Tibial artery (tissue), 4 donors: ENCODE measurements around the gene SPP2.

Experiments
- DNase-seq, 2 donors: peaks; one replicate each; pipeline ENCODE4 v3.0.0-alpha.2; 2019
- H3K27ac ChIP-seq, 2 donors: fragments of 200-600 bp; sonication (generic) in 1 of 2; 1 replicate in 1 of 2; 2 replicates in 1 of 2; pipeline ENCODE4 v1.5.1; 2018 to 2019; ENCODE audit warnings: mild to moderate bottlenecking in 1 of 2
- H3K27me3 ChIP-seq, 2 donors: fragments of 200-600 bp; sonication (generic) in 1 of 2; one replicate each; pipeline versions ENCODE4 v1.5.1 to v1.6.0; 2016 to 2019
- H3K36me3 ChIP-seq, 3 donors: fragments of 200-600 bp; sonication (generic) in 2 of 3; one replicate each; pipeline ENCODE4 v1.5.1; 2016 to 2019; ENCODE audit warnings: mild to moderate bottlenecking in 2 of 3
- H3K4me1 ChIP-seq, 4 donors: fragments of 200-600 bp; sonication (generic) in 2 of 4; 1 replicate in 3 of 4; 2 replicates in 1 of 4; pipeline ENCODE4 v1.5.1; 2016 to 2019
- H3K4me3 ChIP-seq, 2 donors: fragments of 200-600 bp; sonication (generic) in 1 of 2; 1 replicate in 1 of 2; 2 replicates in 1 of 2; pipeline ENCODE4 v1.5.1; 2018 to 2019; ENCODE audit warnings: mild to moderate bottlenecking in 2 of 2
- H3K9me3 ChIP-seq, 3 donors: fragments of 200-600 bp; sonication (generic) in 1 of 3; one replicate each; pipeline ENCODE4 v1.5.1; 2016 to 2019
- CTCF ChIP-seq, 2 experiments: fragments of 200-600 bp in 1 of 2; fragments of 450-650 bp in 1 of 2; IDR thresholded peaks; one replicate each; pipeline ENCODE4 v1.5.1; 2017 to 2019; ENCODE audit warnings: antibody characterized with exemption in 2 of 2, mild to moderate bottlenecking in 1 of 2, moderate library complexity in 1 of 2
- intact Hi-C: fragments of 100-400 bp; cut with DNase I; formaldehyde crosslinking; loops from one replicate; pipeline ENCODE4 v1.15.0; 2023; ENCODE audit warnings: low total_unique reads

SPP2 gene

DNA sequence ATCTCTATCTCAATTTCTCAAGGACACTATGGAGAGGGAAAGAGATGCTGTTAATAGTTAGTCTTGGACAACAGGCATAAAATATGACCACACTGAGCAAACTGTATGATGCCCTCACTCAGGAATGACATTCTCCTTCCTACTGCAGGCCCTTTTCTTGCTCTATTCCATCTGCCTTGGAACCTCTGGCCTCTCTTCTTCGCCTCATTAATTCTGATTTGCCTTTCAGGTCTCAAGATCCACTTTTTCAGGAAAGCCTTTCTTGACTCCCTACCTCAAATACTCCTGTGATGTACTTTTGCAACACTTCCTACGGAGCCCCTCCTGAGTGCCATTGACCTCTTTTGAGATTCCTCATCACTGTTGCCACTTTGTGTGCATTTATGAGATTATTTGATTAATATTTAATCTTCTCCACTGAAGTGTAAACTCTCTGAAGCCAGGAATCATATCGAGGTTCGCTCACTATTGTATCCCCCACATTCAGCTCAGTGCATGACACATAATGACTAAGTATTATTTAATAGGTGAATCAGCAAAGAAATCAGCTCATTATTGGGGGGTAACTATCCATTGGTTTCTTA, 21.3 kb upstream of the SPP2 start:
- Histone ChIP-seq H3K27ac (no peak overlapping the region), H3K36me3 (no peaks in the 10 kb centered on the region), H3K4me3 (no peak overlapping the region), H3K4me1 (peaks cover 0 to 7% (median 2%) of the 10 kb centered on the region in 4 donors), H3K27me3 (no peaks in the 10 kb centered on the region), H3K9me3 (peaks cover 0 to 9% (median 0%) of the 10 kb centered on the region in 3 donors)
- DNase-seq, result no peak
- no peak for TF ChIP-seq CTCF (IDR thresholded peaks at IDR 0.05)
- intact Hi-C loops, result no loop called here

DNA sequence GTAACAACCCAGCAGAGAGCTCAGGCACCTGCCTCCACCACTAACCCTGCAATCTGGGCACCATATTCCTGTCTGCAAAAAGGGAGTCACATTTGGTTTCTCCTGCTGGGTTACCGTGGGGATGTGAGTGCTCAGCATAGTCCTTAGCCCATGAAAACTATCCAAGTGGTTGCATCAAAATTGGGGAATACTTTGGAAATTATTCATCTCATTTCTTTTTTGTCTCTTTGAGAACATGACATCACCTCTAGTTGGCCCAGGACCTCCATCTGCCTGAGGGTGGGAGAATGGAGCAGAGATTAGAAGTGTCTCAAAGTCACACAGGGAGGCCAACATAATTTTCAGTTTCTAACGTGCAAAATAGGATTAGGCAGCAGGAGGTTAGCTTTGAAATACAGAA, 19.3 kb upstream of the SPP2 start:
- Histone ChIP-seq H3K4me3 (no peak overlapping the region), H3K4me1 (peaks cover 0 to under 1% (median 0%) of the 10 kb centered on the region in 4 donors), H3K27me3 (no peaks in the 10 kb centered on the region), H3K36me3 (no peaks in the 10 kb centered on the region), H3K9me3 (peaks cover 0 to 9% (median 6%) of the 10 kb centered on the region in 3 donors), H3K27ac (no peak overlapping the region)
- no peak for DNase-seq
- intact Hi-C loops, result no loop called here
- no peak for TF ChIP-seq CTCF (IDR thresholded peaks at IDR 0.05)

- TF ChIP-seq CTCF (IDR thresholded peaks at IDR 0.05), result no peak
- no peak for DNase-seq
- intact Hi-C loops, result no loop called here
- Histone ChIP-seq H3K36me3 (no peaks in the 10 kb centered on the region), H3K4me1 (no peaks in the 10 kb centered on the region), H3K27me3 (no peaks in the 10 kb centered on the region), H3K4me3 (no peak overlapping the region), H3K9me3 (peaks cover 0 to 9% (median 6%) of the 10 kb centered on the region in 3 donors), H3K27ac (no peak overlapping the region)
These were observed 18.1 kb upstream of the SPP2 start for GRCh38 chr2:234032279-234032856.

DNA sequence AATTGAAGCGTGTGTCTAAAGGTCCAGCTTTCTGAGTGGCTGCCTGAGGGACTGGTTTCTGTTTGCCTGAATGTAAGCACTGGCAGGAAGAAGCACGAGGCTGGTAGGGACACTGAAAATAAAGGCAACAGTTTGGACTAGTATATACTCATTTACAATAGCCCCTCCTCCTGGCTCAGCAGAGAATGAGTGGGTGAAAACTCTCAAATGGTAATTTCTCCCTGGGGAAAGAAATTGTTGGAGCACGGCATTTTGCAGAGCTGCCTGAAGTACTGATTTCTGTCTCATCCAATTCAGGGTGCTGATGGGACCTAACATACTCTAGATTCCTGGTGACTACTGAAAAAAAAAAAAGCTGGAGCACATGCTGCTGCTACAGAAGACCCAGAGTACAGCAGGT, 17.3 kb upstream of the SPP2 start:
- no peak for DNase-seq
- no peaks in the 10 kb centered on the region for H3K36me3 ChIP-seq
- no peak overlapping the region for H3K27ac ChIP-seq
- intact Hi-C loops, result no loop called here
- TF ChIP-seq CTCF (IDR thresholded peaks at IDR 0.05), result no peak
- no peaks in the 10 kb centered on the region for H3K27me3 ChIP-seq
- H3K4me3 ChIP-seq, result no peak overlapping the region
- no peaks in the 10 kb centered on the region for H3K4me1 ChIP-seq
- H3K9me3 ChIP-seq, result peaks cover 0 to 9% (median 6%) of the 10 kb centered on the region in 3 donors

GRCh38 chr2:234033885-234034284, 16.6 kb upstream of the SPP2 start:
- no peak overlapping the region for H3K4me3 ChIP-seq
- H3K9me3 ChIP-seq, result peaks cover 0 to 9% (median 6%) of the 10 kb centered on the region in 3 donors
- no peak for DNase-seq
- no peaks in the 10 kb centered on the region for H3K36me3 ChIP-seq
- intact Hi-C loops, result no loop called here
- no peak for TF ChIP-seq CTCF (IDR thresholded peaks at IDR 0.05)
- H3K27ac ChIP-seq, result no peak overlapping the region
- no peaks in the 10 kb centered on the region for H3K4me1 ChIP-seq
- no peaks in the 10 kb centered on the region for H3K27me3 ChIP-seq
